H9 (cell line): ENCODE data around the gene GABRD. TPM values are rescaled to one million over a fixed set of nuclear protein-coding genes. Genes with fewer than 3 reads are reported as not detected.

Source experiments
- DNase-seq: peaks from one replicate; pipeline ENCODE4 v3.0.0-alpha.2; 2017
- H2AFZ ChIP-seq: one replicate; pipeline ENCODE4 v1.6.1; 2013; ENCODE audit warnings: mild to moderate bottlenecking, low read length, control low read depth, moderate library complexity
- H2AK5ac ChIP-seq: 2 replicates; pipeline ENCODE4 v1.6.1; 2013; ENCODE audit warnings: low read length, control low read depth, mixed read lengths; ENCODE audit not compliant: insufficient read length
- H2BK120ac ChIP-seq: one replicate; pipeline ENCODE4 v1.6.1; 2013; ENCODE audit warnings: low read depth, mild to moderate bottlenecking, low read length, control low read depth, inconsistent platforms; ENCODE audit not compliant: poor library complexity, severe bottlenecking
- H2BK12ac ChIP-seq: 2 replicates; pipeline ENCODE4 v1.6.1; 2013; ENCODE audit warnings: low read length, control low read depth, mixed read lengths, low read depth; ENCODE audit not compliant: insufficient read length
- H2BK15ac ChIP-seq: 2 replicates; pipeline ENCODE4 v1.6.1; 2013; ENCODE audit warnings: low read depth, low read length, control low read depth
- H2BK20ac ChIP-seq: one replicate; pipeline ENCODE4 v1.6.1; 2013; ENCODE audit warnings: low read depth, mild to moderate bottlenecking, low read length, control low read depth, inconsistent platforms; ENCODE audit not compliant: poor library complexity, severe bottlenecking
- H2BK5ac ChIP-seq: 2 replicates; pipeline ENCODE4 v1.6.1; 2013; ENCODE audit warnings: low read length, control low read depth, mixed read lengths; ENCODE audit not compliant: insufficient read length
- H3K14ac ChIP-seq: 2 replicates; pipeline ENCODE4 v1.6.1; 2013; ENCODE audit warnings: low read length, control low read depth; ENCODE audit not compliant: insufficient read depth
- H3K18ac ChIP-seq: 2 replicates; pipeline ENCODE4 v1.6.1; 2013; ENCODE audit warnings: low read depth, mild to moderate bottlenecking, mixed read lengths, low read length, control low read depth; ENCODE audit not compliant: insufficient read length
- H3K23ac ChIP-seq: 2 replicates; pipeline ENCODE4 v1.6.1; 2013; ENCODE audit warnings: low read length, control low read depth, mixed read lengths, low read depth; ENCODE audit not compliant: insufficient read length
- H3K23me2 ChIP-seq: 2 replicates; pipeline ENCODE4 v1.6.1; 2013; ENCODE audit warnings: low read depth, mild to moderate bottlenecking, mixed read lengths, low read length, control low read depth; ENCODE audit not compliant: insufficient read length, poor library complexity, severe bottlenecking
- H3K27ac ChIP-seq: 2 replicates; pipeline ENCODE4 v1.5.1; 2013; ENCODE audit warnings: low read length, control low read depth, mixed read lengths, low read depth; ENCODE audit not compliant: insufficient read length
- H3K27me3 ChIP-seq: 2 replicates; pipeline ENCODE4 v1.6.1; 2013; ENCODE audit warnings: low read length, control low read depth, inconsistent platforms; ENCODE audit not compliant: insufficient read depth
- H3K4ac ChIP-seq: 2 replicates; pipeline ENCODE4 v1.6.1; 2013; ENCODE audit warnings: low read depth, mild to moderate bottlenecking, control low read depth, inconsistent platforms, low read length, moderate library complexity
- H3K4me1 ChIP-seq: 2 replicates; pipeline ENCODE4 v1.6.1; 2013; ENCODE audit warnings: low read length, control low read depth, inconsistent platforms; ENCODE audit not compliant: insufficient read depth
- H3K4me2 ChIP-seq: 2 replicates; pipeline ENCODE4 v1.6.1; 2013; ENCODE audit warnings: low read length, control low read depth, mixed read lengths; ENCODE audit not compliant: insufficient read length, insufficient read depth
- H3K56ac ChIP-seq: 2 replicates; pipeline ENCODE4 v1.6.1; 2013; ENCODE audit warnings: low read depth, mild to moderate bottlenecking, mixed read lengths, low read length, control low read depth; ENCODE audit not compliant: insufficient read length
- H3K79me1 ChIP-seq: 2 replicates; pipeline ENCODE4 v1.6.1; 2013; ENCODE audit warnings: low read depth, mild to moderate bottlenecking, moderate library complexity, low read length, control low read depth, inconsistent platforms; ENCODE audit not compliant: insufficient read depth, poor library complexity, severe bottlenecking
- H3K79me2 ChIP-seq: 2 replicates; pipeline ENCODE4 v1.6.1; 2013; ENCODE audit warnings: low read length, control low read depth, inconsistent platforms; ENCODE audit not compliant: insufficient read depth
- H3K9ac ChIP-seq: 2 replicates; pipeline ENCODE4 v1.6.1; 2013; ENCODE audit warnings: low read length, control low read depth, mixed read lengths; ENCODE audit not compliant: insufficient read length; ENCODE audit errors: extremely low read depth
- H3K9me3 ChIP-seq: one replicate; pipeline ENCODE4 v1.6.1; 2013; ENCODE audit warnings: low read depth, low read length, inconsistent platforms; ENCODE audit not compliant: control insufficient read depth
- H3T11ph ChIP-seq: one replicate; pipeline ENCODE4 v1.6.1; 2013; ENCODE audit warnings: mild to moderate bottlenecking, low read length, control low read depth, inconsistent platforms
- H4K20me1 ChIP-seq: one replicate; pipeline ENCODE4 v1.6.1; 2013; ENCODE audit not compliant: control insufficient read depth, insufficient read length, insufficient read depth
- H4K5ac ChIP-seq: 2 replicates; pipeline ENCODE4 v1.6.1; 2013; ENCODE audit warnings: low read depth, mild to moderate bottlenecking, mixed read lengths, low read length, control low read depth; ENCODE audit not compliant: insufficient read length
- H4K8ac ChIP-seq: replicated peaks from 2 replicates; pipeline ENCODE4 v1.6.1; 2013; ENCODE audit warnings: low read length, control low read depth, mixed read lengths, low read depth; ENCODE audit not compliant: insufficient read length
- H4K91ac ChIP-seq: 2 replicates; pipeline ENCODE4 v1.6.1; 2013; ENCODE audit warnings: low read depth, mild to moderate bottlenecking, moderate library complexity, mixed read lengths, low read length, control low read depth; ENCODE audit not compliant: insufficient read length
- H3K27ac Mint-ChIP-seq, 3 experiments: 2 replicates in 2 of 3; 3 replicates in 1 of 3; pipeline ENCODE4 v1.8.0; 2020 to 2021; ENCODE audit warnings: mixed read lengths in 3 of 3, mild to moderate bottlenecking in 1 of 3, moderate library complexity in 1 of 3
- H3K27me3 Mint-ChIP-seq: 2 replicates; pipeline ENCODE4 v1.8.0; 2021; ENCODE audit warnings: low read depth, mild to moderate bottlenecking, moderate library complexity, mixed read lengths
- H3K36me3 Mint-ChIP-seq, 3 experiments: 2 replicates in 2 of 3; 3 replicates in 1 of 3; pipeline ENCODE4 v1.8.0; 2020 to 2021; ENCODE audit warnings: low read depth in 3 of 3, mixed read lengths in 3 of 3; ENCODE audit not compliant: insufficient read depth in 1 of 3
- H3K4me1 Mint-ChIP-seq, 2 experiments: 2 replicates each; pipeline ENCODE4 v1.8.0; 2020; ENCODE audit warnings: mixed read lengths in 2 of 2
- H3K4me3 Mint-ChIP-seq, 2 experiments: 2 replicates in 1 of 2; 3 replicates in 1 of 2; pipeline ENCODE4 v1.8.0; 2020 to 2021; ENCODE audit warnings: mild to moderate bottlenecking in 2 of 2, mixed read lengths in 2 of 2, moderate library complexity in 1 of 2
- H3K9me3 Mint-ChIP-seq, 2 experiments: 2 replicates in 1 of 2; 3 replicates in 1 of 2; pipeline ENCODE4 v1.8.0; 2020; ENCODE audit warnings: mild to moderate bottlenecking in 2 of 2, mixed read lengths in 2 of 2, moderate library complexity in 1 of 2
- CTCF ChIP-seq: fragments of 200-600 bp; sonication (generic); conservative IDR thresholded peaks from 3 replicates; pipeline ENCODE4 v1.8.0; 2021; ENCODE audit warnings: antibody characterized with exemption, mild to moderate bottlenecking
- WGBS: extraction: QIAGEN DNeasy Blood & Tissue Kit; methylation state at CpG from one replicate; pipeline ENCODE4 v1.1.7; 2013; ENCODE audit warnings: missing lambda C conversion rate, low lambda C conversion rate, mixed read lengths; ENCODE audit not compliant: insufficient read length; ENCODE audit errors: extremely low coverage; 5-methylcytosine and 5-hydroxymethylcytosine counted together
- total RNA-seq: library from RNA; stranded (reverse); gene quantifications from 2 replicates; pipeline ENCODE4 v1.2.1, GENCODE V29; 2021

The GABRD gene
- total RNA-seq, 1 experiment from 2014 or later, result 0.59 TPM

GRCh38 chr1:2028870-2029560, 9.9 kb downstream of the GABRD start:
- TF ChIP-seq CTCF, result no peak
- Histone ChIP-seq H3K9me3 (no peaks in the 10 kb centered on the region), H3K9ac (no peak overlapping the region), H3K23ac (no peak overlapping the region), H3K23me2 (no peaks in the 10 kb centered on the region), H3K4me2 (no peak overlapping the region), H3K4me1 (no peaks in the 10 kb centered on the region), H3K27me3 (no peaks in the 10 kb centered on the region), H4K5ac (no peak overlapping the region), H2BK120ac (no peak overlapping the region), H3T11ph (no peak overlapping the region), H3K79me2 (no peaks in the 10 kb centered on the region), H2BK12ac (no peak overlapping the region), H3K14ac (no peak overlapping the region), H4K8ac (no peak overlapping the region), H3K79me1 (no peaks in the 10 kb centered on the region), H2BK20ac (no peak overlapping the region), H3K27ac (no peak overlapping the region), H2BK5ac (no peak overlapping the region), H4K20me1 (no peaks in the 10 kb centered on the region), H4K91ac (no peak overlapping the region), H3K4ac (no peak overlapping the region), H2AK5ac (no peak overlapping the region), H3K18ac (no peak overlapping the region), H2BK15ac (no peak overlapping the region), H3K56ac (no peak overlapping the region), H2AFZ (no peak overlapping the region)
- no CpG with 5 or more reads among the region's 26 CpGs for WGBS
- H3K27me3 Mint-ChIP-seq, result no peaks in the 10 kb centered on the region
- H3K27ac Mint-ChIP-seq, result no peak overlapping the region
- H3K9me3 Mint-ChIP-seq, result no peaks in the 10 kb centered on the region
- H3K36me3 Mint-ChIP-seq, result no peaks in the 10 kb centered on the region
- H3K4me3 Mint-ChIP-seq, result no peak overlapping the region
- DNase-seq, result no peak
- H3K4me1 Mint-ChIP-seq, result peaks cover 0 to 9% of the 10 kb centered on the region in 2 experiments; a peak in 2 of 4 replicates
